GM23338 (cell line): ENCODE results near the gene BTN1A1. TPM values are rescaled to one million over a fixed set of nuclear protein-coding genes. Genes with fewer than 3 reads are reported as not detected.

Experiments used
- ATAC-seq: fragments of 200-7000 bp; cut with Tn5 transposase; 3 replicates; pipeline ENCODE4 v1.9.1; 2020
- DNase-seq: peaks from one replicate; pipeline ENCODE4 v3.0.0-alpha.2; 2015; ENCODE audit warnings: low spot score
- H2AFZ ChIP-seq: fragments of 200-600 bp; sonication (generic); 2 replicates; pipeline ENCODE4 v1.8.0; 2016; ENCODE audit warnings: antibody characterized with exemption, mild to moderate bottlenecking, moderate library complexity
- H3F3A ChIP-seq: fragments of 200-600 bp; sonication (generic); replicated peaks from 2 replicates; pipeline ENCODE4 v1.8.0; 2017; ENCODE audit warnings: antibody characterized with exemption, mixed run types, low read depth
- H3K27ac ChIP-seq: fragments of 200-600 bp; sonication (generic); 2 replicates; pipeline ENCODE4 v1.6.1; 2016; ENCODE audit warnings: low read depth
- H3K27me3 ChIP-seq: fragments of 200-600 bp; sonication (generic); 2 replicates; pipeline ENCODE4 v1.8.0; 2016; ENCODE audit warnings: mild to moderate bottlenecking, mixed run types, moderate library complexity; ENCODE audit not compliant: insufficient read depth
- H3K36me3 ChIP-seq: fragments of 200-600 bp; sonication (generic); 2 replicates; pipeline ENCODE4 v1.8.0; 2016; ENCODE audit warnings: mild to moderate bottlenecking; ENCODE audit not compliant: insufficient read depth
- H3K4me1 ChIP-seq: fragments of 200-600 bp; sonication (generic); 2 replicates; pipeline ENCODE4 v1.8.0; 2016; ENCODE audit warnings: mild to moderate bottlenecking, moderate library complexity; ENCODE audit not compliant: insufficient read depth
- H3K4me2 ChIP-seq: fragments of 200-600 bp; sonication (generic); 2 replicates; pipeline ENCODE4 v1.7.1; 2017; ENCODE audit warnings: mixed run types
- H3K4me3 ChIP-seq: fragments of 200-600 bp; sonication (generic); 2 replicates; pipeline ENCODE4 v1.6.1; 2016; ENCODE audit warnings: mixed run types
- H3K79me2 ChIP-seq: fragments of 200-600 bp; sonication (generic); replicated peaks from 2 replicates; pipeline ENCODE4 v1.8.0; 2017; ENCODE audit warnings: mild to moderate bottlenecking; ENCODE audit not compliant: insufficient read depth
- H3K9me2 ChIP-seq: fragments of 200-600 bp; sonication (generic); 2 replicates; pipeline ENCODE4 v1.8.0; 2017; ENCODE audit not compliant: insufficient read depth
- H4K20me1 ChIP-seq: fragments of 200-600 bp; sonication (generic); replicated peaks from 2 replicates; pipeline ENCODE4 v1.8.0; 2017; ENCODE audit warnings: mild to moderate bottlenecking; ENCODE audit not compliant: insufficient read depth
- H3K27ac Mint-ChIP-seq: 2 replicates; pipeline ENCODE4 v1.8.0; 2020; ENCODE audit warnings: inconsistent platforms, mild to moderate bottlenecking, moderate library complexity, mixed read lengths
- H3K27me3 Mint-ChIP-seq: 3 replicates; pipeline ENCODE4 v1.8.0; 2022; ENCODE audit warnings: low read depth, mild to moderate bottlenecking, moderate library complexity, mixed read lengths, inconsistent platforms; ENCODE audit not compliant: insufficient read depth, poor library complexity
- H3K36me3 Mint-ChIP-seq: 3 replicates; pipeline ENCODE4 v1.8.0; 2021; ENCODE audit warnings: low read depth, mild to moderate bottlenecking, inconsistent platforms, moderate library complexity, mixed read lengths
- H3K4me1 Mint-ChIP-seq: 3 replicates; pipeline ENCODE4 v1.8.0; 2020; ENCODE audit warnings: mild to moderate bottlenecking, inconsistent platforms, mixed read lengths
- H3K4me3 Mint-ChIP-seq: 3 replicates; pipeline ENCODE4 v1.8.0; 2021; ENCODE audit warnings: moderate library complexity, mild to moderate bottlenecking, inconsistent platforms, mixed read lengths
- H3K9me3 Mint-ChIP-seq: 3 replicates; pipeline ENCODE4 v1.8.0; 2020; ENCODE audit warnings: moderate library complexity, mild to moderate bottlenecking, inconsistent platforms, mixed read lengths
- CREB1 ChIP-seq: fragments of 250-450 bp; sonication (Bioruptor Pico); IDR thresholded peaks from 2 replicates; pipeline ENCODE4 v1.5.0; 2020; ENCODE audit warnings: low read depth, mild to moderate bottlenecking, moderate library complexity
- ETS1 ChIP-seq: IDR thresholded peaks from 2 replicates; pipeline ENCODE4 v1.6.1; 2016; ENCODE audit warnings: antibody characterized with exemption
- EZH2 ChIP-seq: fragments of 200-600 bp; sonication (generic); IDR thresholded peaks from one replicate; pipeline ENCODE4 v1.8.0; 2017; ENCODE audit warnings: antibody characterized with exemption, mild to moderate bottlenecking, low read depth; ENCODE audit not compliant: unreplicated experiment
- EZH2phosphoT487 ChIP-seq: fragments of 200-600 bp; sonication (generic); IDR thresholded peaks from one replicate; pipeline ENCODE4 v1.8.1; 2018; ENCODE audit warnings: antibody characterized with exemption; ENCODE audit not compliant: unreplicated experiment
- JUNB ChIP-seq: IDR thresholded peaks from one replicate; pipeline ENCODE4 v1.6.1; 2016; ENCODE audit warnings: antibody characterized with exemption; ENCODE audit not compliant: unreplicated experiment
- NANOG ChIP-seq: IDR thresholded peaks from 2 replicates; pipeline ENCODE4 v1.6.1; 2016; ENCODE audit warnings: antibody characterized with exemption, borderline replicate concordance
- POLR2AphosphoS5 ChIP-seq: IDR thresholded peaks from 2 replicates; pipeline ENCODE4 v1.6.1; 2016; ENCODE audit warnings: antibody characterized with exemption, low read depth
- REST ChIP-seq: IDR thresholded peaks from one replicate; pipeline ENCODE4 v1.6.1; 2018; ENCODE audit warnings: antibody characterized with exemption; ENCODE audit not compliant: unreplicated experiment
- STAT1 ChIP-seq: IDR thresholded peaks from one replicate; pipeline ENCODE4 v1.6.1; 2016; ENCODE audit warnings: antibody characterized with exemption; ENCODE audit not compliant: unreplicated experiment
- ZNF114 ChIP-seq: fragments of 250-450 bp; sonication (Bioruptor Pico); IDR thresholded peaks from 2 replicates; pipeline ENCODE4 v1.5.0; 2020; ENCODE audit warnings: mild to moderate bottlenecking, moderate library complexity
- ZNF331 ChIP-seq: fragments of 250-450 bp; sonication (Bioruptor Pico); IDR thresholded peaks from 2 replicates; pipeline ENCODE4 v1.5.0; 2020; ENCODE audit warnings: low read depth, mild to moderate bottlenecking, moderate library complexity
- polyA plus RNA-seq: library from polyadenylated mRNA; unstranded; fragments of >200 nt; fragmentation: Nextera tagmentation; extraction: Ambion mirVana; gene quantifications from 2 replicates; pipeline ENCODE4 v1.2.1, GENCODE V29; 2016
- total RNA-seq: library from RNA; depleted of rRNA; stranded (reverse); fragments of >200 nt; shearing (Covaris generic); gene quantifications from 2 replicates; pipeline ENCODE4 v1.2.3, GENCODE V29; 2014
- TF ChIP-seq, protein P1 (sequence below): fragments of 250-450 bp; sonication (Bioruptor Pico); IDR thresholded peaks from 2 replicates; pipeline ENCODE4 v1.5.0; 2020; ENCODE audit warnings: mild to moderate bottlenecking, moderate library complexity
- TF ChIP-seq, protein P2 (sequence below), 2 experiments: fragments of 200-600 bp in 1 of 2; sonication (generic) in 1 of 2; conservative IDR thresholded peaks; 2 replicates each; pipeline versions ENCODE4 v1.5.1 to v1.6.1; 2016 to 2017; ENCODE audit warnings: antibody characterized with exemption in 2 of 2, low read depth in 2 of 2, mild to moderate bottlenecking in 2 of 2, moderate library complexity in 1 of 2

The BTN1A1 gene
- total and polyA plus RNA-seq, 2 experiments from 2014 or later, result 0.13 to 0.38 TPM

DNA sequence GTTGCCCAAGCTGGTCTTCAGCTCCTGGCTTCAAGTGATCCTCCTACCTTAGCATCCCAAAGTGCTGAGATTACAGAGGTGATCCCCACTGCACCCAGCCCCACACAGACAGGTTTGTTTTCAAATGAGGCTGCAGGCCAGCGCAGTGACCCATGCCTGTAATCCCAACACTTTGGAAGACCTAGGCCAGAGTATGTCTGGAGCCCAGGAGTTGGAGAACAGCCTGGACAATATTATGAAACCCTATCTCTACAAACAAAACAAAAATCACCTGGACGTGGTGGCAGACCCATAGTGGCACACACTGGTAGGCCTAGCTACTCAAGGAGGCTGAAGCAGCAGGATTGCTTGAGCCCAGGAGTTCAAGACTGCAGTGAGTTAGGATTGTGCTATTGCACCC, 30.1 kb downstream of the BTN1A1 start:
- H4K20me1 ChIP-seq, result no peaks in the 10 kb centered on the region
- Mint-ChIP-seq H3K27me3 (peaks cover 8% of the 10 kb centered on the region), H3K36me3 (no peaks in the 10 kb centered on the region), H3K9me3 (peaks cover 4% of the 10 kb centered on the region; the same call in 1 of the 3 replicates), H3K4me1 (peaks cover 29% of the 10 kb centered on the region), H3K27ac (no peak overlapping the region), H3K4me3 (no peak overlapping the region)
- DNase-seq (no peak), ATAC-seq (no peak)
- H2AFZ ChIP-seq, result no peak overlapping the region
- H3K4me3 ChIP-seq, result no peak overlapping the region
- H3K27ac ChIP-seq, result no peak overlapping the region
- 0 out of 2 replicates have a peak, but pooled peaks cover 4% of the 10 kb centered on the region for H3K79me2 ChIP-seq
- no peaks in the 10 kb centered on the region for H3K36me3 ChIP-seq
- peaks cover 32% of the 10 kb centered on the region for H3K4me1 ChIP-seq
- TF ChIP-seq ZNF114 (CRISPR knock-in tag) (no peak), ZNF331 (CRISPR knock-in tag) (no peak), ETS1 (no peak), POLR2AphosphoS5 (no peak), JUNB (no peak), EZH2 (no peak), CREB1 (CRISPR knock-in tag) (no peak), REST (no peak), STAT1 (no peak), NANOG (no peak), EZH2phosphoT487 (no peak)
- TF ChIP-seq, protein P1, sequence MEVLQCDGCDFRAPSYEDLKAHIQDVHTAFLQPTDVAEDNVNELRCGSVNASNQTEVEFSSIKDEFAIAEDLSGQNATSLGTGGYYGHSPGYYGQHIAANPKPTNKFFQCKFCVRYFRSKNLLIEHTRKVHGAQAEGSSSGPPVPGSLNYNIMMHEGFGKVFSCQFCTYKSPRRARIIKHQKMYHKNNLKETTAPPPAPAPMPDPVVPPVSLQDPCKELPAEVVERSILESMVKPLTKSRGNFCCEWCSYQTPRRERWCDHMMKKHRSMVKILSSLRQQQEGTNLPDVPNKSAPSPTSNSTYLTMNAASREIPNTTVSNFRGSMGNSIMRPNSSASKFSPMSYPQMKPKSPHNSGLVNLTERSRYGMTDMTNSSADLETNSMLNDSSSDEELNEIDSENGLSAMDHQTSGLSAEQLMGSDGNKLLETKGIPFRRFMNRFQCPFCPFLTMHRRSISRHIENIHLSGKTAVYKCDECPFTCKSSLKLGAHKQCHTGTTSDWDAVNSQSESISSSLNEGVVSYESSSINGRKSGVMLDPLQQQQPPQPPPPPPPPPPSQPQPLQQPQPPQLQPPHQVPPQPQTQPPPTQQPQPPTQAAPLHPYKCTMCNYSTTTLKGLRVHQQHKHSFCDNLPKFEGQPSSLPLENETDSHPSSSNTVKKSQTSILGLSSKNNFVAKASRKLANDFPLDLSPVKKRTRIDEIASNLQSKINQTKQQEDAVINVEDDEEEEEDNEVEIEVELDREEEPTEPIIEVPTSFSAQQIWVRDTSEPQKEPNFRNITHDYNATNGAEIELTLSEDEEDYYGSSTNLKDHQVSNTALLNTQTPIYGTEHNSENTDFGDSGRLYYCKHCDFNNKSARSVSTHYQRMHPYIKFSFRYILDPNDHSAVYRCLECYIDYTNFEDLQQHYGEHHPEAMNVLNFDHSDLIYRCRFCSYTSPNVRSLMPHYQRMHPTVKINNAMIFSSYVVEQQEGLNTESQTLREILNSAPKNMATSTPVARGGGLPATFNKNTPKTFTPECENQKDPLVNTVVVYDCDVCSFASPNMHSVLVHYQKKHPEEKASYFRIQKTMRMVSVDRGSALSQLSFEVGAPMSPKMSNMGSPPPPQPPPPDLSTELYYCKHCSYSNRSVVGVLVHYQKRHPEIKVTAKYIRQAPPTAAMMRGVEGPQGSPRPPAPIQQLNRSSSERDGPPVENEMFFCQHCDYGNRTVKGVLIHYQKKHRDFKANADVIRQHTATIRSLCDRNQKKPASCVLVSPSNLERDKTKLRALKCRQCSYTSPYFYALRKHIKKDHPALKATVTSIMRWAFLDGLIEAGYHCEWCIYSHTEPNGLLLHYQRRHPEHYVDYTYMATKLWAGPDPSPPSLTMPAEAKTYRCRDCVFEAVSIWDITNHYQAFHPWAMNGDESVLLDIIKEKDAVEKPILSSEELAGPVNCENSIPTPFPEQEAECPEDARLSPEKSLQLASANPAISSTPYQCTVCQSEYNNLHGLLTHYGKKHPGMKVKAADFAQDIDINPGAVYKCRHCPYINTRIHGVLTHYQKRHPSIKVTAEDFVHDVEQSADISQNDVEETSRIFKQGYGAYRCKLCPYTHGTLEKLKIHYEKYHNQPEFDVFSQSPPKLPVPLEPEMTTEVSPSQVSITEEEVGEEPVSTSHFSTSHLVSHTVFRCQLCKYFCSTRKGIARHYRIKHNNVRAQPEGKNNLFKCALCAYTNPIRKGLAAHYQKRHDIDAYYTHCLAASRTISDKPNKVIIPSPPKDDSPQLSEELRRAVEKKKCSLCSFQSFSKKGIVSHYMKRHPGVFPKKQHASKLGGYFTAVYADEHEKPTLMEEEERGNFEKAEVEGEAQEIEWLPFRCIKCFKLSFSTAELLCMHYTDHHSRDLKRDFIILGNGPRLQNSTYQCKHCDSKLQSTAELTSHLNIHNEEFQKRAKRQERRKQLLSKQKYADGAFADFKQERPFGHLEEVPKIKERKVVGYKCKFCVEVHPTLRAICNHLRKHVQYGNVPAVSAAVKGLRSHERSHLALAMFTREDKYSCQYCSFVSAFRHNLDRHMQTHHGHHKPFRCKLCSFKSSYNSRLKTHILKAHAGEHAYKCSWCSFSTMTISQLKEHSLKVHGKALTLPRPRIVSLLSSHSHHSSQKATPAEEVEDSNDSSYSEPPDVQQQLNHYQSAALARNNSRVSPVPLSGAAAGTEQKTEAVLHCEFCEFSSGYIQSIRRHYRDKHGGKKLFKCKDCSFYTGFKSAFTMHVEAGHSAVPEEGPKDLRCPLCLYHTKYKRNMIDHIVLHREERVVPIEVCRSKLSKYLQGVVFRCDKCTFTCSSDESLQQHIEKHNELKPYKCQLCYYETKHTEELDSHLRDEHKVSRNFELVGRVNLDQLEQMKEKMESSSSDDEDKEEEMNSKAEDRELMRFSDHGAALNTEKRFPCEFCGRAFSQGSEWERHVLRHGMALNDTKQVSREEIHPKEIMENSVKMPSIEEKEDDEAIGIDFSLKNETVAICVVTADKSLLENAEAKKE (CRISPR knock-in tag), result no peak
- TF ChIP-seq, protein P2, sequence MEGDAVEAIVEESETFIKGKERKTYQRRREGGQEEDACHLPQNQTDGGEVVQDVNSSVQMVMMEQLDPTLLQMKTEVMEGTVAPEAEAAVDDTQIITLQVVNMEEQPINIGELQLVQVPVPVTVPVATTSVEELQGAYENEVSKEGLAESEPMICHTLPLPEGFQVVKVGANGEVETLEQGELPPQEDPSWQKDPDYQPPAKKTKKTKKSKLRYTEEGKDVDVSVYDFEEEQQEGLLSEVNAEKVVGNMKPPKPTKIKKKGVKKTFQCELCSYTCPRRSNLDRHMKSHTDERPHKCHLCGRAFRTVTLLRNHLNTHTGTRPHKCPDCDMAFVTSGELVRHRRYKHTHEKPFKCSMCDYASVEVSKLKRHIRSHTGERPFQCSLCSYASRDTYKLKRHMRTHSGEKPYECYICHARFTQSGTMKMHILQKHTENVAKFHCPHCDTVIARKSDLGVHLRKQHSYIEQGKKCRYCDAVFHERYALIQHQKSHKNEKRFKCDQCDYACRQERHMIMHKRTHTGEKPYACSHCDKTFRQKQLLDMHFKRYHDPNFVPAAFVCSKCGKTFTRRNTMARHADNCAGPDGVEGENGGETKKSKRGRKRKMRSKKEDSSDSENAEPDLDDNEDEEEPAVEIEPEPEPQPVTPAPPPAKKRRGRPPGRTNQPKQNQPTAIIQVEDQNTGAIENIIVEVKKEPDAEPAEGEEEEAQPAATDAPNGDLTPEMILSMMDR (conservative IDR thresholded peaks at IDR 0.05; ENCODE audit: low read depth in 2 of 2), result no peak
- no peaks in the 10 kb centered on the region for H3K9me2 ChIP-seq
- no peaks in the 10 kb centered on the region for H3K27me3 ChIP-seq
- H3F3A ChIP-seq, result no peaks in the 10 kb centered on the region; the same call in 1 of the 2 replicates
- H3K4me2 ChIP-seq, result no peak overlapping the region
